GM18507 (cell line): ENCODE measurements around the gene CHST12.
"Not testable (repeated sequence)": the region's sequence is repeated elsewhere in the genome, so short reads cannot be mapped to it uniquely, and the experiment has no call there.

Source experiments
- DNase-seq: peaks from one replicate; pipeline ENCODE4 v3.0.0; 2011; ENCODE audit warnings: low read depth; ENCODE audit not compliant: insufficient read length; ENCODE audit errors: extremely low spot score
- FAIRE-seq: peaks from 2 replicates; lab custom pipeline; 2011; peaks lifted over from hg19 to GRCh38; lab: Jason Lieb, UNC

Gene CHST12

DNA sequence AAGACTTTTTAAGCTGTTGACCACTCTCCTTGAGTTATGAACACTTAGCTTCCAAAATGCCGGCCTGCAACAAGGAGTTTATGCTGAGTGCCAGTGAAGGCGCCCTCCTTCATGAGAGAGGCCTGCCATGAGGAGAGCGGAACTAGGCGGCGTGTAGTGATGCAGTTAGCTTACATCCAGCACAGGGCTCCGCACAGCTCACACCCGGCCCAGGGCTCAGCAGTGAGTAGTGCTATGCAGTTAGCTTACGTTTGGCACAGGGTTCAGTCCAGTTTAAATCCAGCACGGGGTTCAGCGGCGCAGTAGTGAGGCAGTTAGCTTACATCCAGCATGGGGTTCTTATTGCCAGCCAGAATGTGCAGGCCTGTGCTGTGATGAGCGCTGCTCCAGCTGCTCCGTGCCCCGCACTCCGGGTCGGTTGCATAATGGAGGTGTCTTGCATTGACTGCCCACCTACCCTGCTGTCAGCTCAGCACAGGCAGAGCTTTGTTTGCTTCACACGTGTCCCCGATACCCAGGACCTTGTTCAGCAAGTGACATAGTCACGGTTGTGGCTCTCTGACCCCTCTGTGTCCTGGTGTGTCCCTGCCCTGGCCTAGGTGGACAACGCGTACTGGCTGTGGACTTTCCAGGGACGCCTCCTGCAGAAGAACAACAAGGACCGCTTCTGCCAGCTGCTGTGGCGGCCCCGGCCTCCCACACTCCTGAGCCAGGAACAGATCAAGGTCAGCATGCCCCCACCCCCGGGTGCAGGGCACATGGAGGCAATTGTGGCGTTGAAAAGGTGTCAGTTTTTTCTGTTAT, 26.9 kb upstream of the CHST12 start:
- no peak for FAIRE-seq
- no peak for DNase-seq

DNA sequence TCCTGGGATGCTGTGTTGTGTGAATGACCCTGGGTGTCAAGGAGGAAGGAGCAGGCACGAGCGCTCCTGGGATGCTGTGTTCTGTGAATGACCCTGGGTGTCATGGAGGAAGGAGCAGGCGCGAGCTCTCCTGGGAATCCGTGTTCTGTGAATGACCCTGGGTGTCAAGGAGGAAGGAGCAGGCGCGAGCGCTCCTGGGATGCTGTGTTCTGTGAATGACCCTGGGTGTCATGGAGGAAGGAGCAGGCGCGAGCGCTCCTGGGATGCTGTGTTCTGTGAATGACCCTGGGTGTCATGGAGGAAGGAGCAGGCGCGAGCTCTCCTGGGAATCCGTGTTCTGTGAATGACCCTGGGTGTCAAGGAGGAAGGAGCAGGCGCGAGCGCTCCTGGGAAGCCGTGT, 25.9 kb upstream of the CHST12 start:
- FAIRE-seq, result not testable (repeated sequence)

DNA sequence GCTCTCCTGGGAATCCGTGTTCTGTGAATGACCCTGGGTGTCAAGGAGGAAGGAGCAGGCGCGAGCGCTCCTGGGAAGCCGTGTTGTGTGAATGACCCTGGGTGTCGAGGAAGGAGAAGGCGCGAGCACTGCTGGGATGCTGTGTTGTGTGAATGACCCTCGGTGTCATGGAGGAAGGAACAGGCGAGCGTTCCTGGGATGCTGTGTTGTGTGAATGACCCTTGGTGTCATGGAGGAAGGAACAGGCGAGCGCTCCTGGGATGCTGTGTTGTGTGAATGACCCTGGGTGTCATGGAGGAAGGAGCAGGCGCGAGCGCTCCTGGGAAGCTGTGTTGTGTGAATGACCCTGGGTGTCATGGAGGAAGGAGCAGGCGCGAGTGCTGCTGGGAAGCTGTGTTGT, 25.3 kb upstream of the CHST12 start:
- FAIRE-seq, DNase-seq: not testable (repeated sequence)

More for the DNA sequence above, 25.9 kb upstream of the CHST12 start:
- DNase-seq, result not testable (repeated sequence)

DNA sequence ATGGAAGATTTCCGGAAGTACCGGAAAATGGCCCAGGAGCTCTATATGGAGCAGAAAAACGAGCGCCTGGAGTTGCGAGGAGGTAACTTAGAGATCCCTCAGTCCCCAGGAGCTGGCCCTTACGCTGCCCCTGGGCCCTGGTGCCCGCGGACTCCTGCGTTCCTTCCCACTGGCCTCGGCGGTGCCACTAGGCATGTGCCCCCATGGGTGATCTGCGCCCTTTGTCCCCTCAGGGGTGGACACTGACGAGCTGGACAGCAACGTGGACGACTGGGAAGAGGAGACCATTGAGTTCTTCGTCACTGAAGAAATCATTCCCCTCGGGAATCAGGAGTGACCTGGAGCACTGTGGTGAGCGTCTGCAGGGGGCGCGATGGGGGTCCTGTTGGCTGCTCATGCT, 24.2 kb upstream of the CHST12 start:
- DNase-seq, result no peak
- no peak for FAIRE-seq

DNA sequence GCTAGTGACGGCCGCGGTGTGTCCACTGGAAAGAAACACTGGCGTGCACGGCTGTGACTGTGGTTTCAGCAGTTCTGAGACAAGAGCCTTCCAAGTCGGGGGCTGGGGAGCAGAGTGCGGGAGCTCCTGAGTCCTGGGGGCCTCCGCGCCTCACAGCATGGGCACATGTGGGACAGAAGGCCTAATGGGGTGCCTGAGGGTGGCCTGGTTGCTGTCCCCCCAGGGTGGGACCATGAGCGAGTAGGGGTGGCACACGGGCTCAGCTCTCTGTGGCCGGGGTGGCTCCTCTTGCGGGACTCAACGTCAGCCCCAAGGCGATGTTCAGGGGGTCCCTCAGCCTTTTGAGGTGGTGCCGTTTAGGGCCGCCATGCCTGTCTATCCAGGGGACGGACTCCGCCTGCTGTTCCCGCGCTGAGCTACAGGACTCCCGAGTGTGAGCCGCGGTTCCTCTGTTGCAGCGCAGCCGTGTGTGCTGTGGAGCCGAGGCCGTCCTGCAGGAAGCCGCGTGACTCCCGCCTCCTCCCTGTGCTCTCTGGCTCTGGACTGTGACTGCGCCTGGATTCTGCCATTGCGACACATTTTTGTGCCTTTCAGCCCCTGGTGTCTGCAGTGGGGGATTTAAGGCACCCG, 23.5 kb upstream of the CHST12 start:
- DNase-seq (no peak), FAIRE-seq (no peak)

DNA sequence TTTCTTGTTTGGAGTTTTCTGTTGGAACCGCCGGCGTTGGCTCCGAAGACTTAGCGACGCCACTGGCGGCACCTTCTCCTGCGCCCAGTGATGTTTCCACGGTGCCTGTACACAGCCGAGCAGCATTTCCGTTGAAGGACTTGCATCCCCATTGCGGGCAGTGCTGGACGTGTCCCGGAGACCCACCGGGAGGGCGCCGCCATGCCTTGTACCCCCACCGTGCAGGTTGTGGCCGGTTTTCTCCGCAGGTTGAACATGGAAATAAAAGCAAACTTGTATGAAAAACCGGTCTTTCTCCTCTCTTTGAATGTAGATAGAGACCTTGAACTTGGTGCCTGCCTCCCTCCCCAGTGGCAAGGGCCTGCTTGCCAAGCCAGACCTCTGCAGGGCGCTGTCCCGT, 22.9 kb upstream of the CHST12 start:
- DNase-seq (no peak), FAIRE-seq (no peak)

DNA sequence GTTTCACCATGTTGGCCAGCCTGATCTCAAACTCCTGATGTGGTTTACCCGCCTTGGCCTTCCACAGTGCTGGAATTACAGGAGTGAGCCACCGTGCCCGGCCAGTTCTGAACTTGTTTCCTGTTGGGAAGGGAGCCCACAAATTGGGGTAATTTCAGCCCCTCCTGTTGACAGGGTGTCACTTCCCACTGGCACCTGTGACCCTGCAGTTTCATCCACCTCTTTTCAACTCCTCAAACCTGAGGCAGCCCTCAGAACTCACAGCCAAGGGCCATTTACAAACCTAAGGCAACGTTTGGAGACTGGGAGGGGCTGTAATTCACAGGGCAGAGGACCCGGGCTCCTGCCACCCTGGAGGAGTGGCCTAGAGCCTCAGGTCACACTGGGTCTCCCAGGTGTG, 22.2 kb upstream of the CHST12 start:
- DNase-seq (no peak), FAIRE-seq (no peak)

DNA sequence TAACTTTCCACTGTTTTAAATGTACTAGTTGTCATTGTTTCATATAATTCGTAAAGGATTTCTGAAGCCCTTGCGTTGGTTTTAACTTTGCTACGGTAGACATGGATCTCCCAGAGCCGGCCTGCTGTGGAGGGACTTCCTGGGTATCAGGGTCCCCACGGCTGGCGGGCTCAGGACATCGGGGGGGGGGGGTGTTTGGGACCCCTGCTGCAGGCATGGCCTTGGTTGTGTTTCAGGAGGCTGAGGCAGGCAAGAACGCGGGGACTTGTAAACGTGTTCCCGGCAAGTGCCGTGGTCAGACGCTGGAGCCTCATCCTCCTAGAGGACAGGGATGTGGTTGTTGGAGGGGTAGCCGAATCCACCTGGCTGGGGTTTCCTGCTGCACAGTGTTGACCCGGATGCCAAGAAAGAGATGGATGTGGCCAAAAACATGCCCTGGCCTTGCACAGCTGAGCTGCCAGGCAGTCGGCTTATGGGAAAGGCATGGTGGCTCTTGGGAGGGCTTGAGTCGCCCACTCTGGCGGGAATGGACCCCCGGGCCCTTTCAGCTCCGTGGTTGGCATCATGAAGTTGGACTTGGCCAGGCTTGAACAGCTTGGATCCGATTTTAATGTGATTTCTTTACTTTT, 21.4 kb upstream of the CHST12 start:
- DNase-seq (no peak), FAIRE-seq (no peak)

DNA sequence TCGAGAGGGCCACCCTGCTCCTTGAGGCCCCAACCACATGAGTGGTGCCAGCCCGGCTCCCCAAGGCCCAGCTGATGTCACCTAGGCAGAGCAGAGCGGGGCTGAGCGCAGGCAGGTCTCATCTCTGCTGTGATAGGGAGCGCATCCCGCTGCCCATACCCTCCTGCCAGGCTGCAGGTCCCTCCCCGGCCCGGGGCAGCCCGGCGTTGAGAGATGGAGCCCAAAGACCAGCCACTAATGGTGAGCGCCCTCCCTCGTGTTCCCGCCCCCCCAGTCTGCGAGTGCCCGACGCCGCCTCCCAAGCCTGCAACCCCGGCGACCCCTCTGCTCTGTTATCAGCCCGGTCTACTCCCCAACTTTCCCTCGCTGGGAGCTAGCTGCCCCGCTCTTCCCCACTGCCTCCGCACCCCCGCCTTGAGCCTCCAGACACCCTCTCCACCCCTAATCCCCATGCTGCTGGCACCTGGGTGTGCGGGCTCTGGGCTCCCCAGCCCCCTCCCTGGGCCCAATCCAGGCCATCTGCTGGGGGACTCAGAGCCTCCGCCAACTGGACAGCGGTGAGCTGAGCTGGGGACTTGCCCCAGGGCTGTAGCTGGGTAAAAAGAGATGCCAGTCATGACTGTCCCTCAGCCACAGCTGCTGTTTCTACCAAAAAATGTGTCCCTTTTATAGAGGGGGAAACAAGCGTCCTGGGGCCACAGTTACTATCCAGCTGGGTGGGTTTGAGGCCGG, 19.7 kb upstream of the CHST12 start:
- DNase-seq (no peak), FAIRE-seq (no peak)

DNA sequence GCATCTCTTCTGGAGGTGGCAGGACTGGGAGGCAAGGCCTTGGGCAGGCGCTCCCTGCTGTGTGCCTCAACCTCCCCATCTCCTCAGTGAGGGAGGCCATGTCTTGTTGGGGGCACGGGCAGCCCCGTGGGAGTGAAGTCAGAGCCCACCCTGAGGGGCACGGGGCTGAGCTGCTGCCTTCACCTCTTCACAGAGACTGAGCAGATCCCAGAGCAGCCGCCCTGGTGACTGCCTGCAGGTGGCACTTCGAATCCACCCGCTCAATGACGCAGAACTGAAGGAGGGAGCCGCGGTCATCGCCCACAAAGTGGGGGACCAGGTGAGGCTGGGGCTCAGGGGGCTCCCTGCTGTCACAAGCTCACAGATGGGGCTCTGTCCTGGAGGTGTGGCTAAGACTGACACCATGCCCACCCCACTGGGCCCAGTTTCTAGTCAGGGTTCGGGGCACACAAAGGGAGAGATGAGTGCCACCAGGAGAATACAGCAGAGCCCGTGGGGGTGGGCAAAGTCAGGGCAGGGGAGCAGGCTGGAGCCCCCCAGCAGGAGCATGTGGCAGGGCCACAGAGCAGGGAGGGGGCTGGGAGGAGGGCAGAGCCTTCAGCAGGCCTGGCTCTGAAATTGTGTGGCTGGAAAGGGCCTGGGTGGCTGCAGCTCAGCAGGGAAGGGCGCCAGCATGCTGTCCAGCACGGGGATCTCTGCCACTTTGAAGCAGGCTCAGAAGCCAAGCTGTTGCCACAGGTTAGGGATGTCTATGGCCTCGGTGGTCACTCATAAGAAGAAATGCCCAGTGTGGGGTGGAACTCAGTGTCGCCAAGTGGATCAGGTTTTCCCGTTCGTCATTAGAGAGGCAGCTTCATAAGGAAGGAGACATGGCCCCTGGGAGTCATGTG, 18.8 kb upstream of the CHST12 start:
- DNase-seq (no peak), FAIRE-seq (no peak)

DNA sequence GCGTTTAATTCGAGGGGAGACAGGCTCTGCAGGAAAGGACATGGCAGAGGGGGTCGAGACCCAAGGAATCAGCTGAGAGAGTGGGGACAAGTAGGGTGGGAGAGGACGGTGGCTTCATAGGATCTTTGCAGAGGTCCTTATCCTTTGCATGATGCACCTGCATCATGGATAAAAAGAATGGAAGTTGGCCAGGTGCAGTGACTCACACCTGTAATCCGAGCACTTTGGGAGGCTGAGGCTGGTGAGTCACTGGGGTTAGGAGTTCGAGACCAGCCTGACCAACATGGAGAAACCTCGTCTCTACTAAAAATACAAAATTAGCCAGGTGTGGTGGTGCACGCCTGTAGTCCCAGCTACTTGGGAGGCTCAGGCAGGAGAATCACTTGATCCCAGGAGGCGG, 17.3 kb upstream of the CHST12 start:
- not testable (repeated sequence) for FAIRE-seq, DNase-seq

DNA sequence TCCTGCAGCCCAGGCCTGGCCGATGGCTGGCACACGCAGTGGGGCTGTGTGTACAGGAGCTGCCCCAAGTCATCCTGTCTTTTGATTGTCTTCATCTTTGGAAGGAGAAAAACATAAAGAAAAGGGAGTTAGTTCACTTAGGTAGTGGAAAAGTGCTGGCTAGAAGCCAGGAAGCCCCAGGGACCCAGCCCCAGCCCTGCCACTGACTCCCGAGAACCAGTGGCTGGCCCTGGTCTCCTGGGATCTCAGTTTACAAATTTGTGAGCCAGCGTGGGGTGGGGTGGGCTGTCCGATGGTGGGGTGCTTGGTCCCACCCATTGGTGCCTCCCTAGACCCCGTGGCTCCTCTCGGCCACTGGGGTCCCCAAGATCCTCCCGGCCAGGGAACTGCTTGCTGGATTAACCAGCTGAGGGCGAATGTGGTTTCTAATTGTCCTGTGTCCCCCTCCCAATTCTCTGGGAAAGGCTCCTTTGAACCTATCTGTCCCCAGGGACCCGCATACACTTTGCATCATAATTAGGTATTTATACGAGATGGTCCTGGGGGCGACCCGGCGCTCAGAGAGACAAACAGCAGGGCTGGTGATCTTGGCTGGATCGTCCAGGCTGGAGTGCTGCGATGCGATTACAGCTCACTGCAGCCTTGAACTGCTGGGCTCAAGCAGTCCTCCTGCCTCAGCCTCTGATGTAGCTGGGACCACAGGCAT, 16.3 kb upstream of the CHST12 start:
- no peak for DNase-seq
- no peak for FAIRE-seq

DNA sequence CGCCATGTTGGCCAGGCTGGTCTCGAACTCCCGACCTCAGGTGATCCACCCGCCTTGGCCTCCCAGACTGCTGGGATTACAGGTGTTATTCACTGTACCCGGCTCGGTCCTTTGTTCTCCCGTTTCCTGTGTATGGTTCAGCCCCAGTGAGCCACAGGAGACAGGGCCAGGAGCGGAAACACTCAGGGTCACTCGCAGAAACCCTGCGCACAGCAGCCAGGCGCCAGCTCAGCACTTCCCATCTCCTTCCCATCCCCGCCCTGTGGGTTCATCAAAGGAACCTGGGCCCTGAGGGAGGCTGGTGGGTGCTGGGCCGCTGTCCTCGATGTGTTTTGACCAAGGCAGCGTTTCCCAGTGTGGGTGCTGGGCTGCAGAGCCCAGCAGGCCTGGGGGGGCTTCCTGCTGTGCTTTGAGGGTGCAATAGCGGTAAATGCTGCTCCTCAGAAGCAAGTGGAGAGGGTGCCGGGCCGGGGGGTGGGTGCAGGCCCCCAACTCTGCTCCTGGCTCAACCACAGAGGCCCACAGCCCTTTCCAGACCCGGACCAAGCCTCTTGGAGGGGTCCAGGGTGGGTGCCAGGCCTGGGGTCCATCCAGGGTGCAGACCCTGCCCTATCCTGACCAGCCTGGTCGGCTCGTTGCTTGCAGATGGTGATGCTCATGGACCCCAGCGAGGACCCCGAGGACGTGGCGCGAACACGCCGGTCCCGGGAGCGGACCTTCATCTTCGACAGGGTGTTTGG, 15.3 kb upstream of the CHST12 start:
- FAIRE-seq (no peak), DNase-seq (no peak)

DNA sequence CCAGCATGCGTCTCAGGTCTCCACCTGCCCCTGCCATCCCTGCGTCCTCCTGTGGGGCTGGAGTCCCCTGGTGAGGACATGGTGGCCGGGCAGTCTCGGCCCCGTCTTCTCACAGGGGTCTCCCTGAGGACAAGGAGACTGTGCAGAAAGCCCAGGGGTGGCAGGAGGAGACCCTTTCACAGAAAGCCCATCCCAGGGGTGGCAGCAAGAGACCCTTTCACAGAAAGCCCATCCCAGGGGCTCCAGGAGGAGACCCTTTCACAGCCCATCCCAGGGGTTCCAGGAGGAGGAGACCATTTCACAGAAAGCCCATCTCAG, 14.8 kb upstream of the CHST12 start:
- no peak for DNase-seq
- FAIRE-seq, result no peak

DNA sequence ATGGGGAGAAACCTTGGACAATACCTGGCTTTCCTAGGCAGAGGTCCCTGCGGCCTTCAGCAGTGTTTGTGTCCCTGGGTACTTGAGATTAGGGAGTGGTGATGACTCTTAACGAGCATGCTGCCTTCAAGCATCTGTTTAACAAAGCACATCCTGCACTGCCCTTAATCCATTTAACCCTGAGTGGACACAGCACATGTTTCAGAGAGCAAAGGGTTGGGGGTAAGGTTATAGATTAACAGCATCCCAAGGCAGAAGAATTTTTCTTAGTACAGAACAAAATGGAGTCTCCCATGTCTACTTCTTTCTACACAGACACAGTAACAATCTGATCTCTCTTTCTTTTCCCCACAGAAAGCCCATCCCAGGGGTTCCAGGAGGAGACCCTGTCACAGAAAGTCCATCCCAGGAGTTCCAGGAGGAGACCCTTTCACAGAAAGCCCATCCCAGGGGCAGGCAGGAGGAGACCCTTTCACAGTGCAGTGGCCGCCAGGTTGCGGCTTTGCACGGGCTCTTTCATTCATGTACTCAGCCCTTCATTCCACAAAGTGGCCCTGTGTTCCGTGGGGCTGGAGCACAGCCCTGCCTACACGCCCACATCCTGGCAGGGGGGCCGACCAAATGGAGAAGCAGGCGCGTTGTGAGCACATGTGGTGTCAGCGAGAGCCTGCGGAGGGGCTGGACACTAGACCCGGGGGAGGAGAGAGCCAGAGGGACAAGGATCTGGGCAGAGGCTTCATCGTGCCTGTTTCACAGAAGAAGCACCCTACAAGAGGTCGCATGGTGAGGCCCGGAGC, 13.2 kb upstream of the CHST12 start:
- DNase-seq, FAIRE-seq: not testable (repeated sequence)

DNA sequence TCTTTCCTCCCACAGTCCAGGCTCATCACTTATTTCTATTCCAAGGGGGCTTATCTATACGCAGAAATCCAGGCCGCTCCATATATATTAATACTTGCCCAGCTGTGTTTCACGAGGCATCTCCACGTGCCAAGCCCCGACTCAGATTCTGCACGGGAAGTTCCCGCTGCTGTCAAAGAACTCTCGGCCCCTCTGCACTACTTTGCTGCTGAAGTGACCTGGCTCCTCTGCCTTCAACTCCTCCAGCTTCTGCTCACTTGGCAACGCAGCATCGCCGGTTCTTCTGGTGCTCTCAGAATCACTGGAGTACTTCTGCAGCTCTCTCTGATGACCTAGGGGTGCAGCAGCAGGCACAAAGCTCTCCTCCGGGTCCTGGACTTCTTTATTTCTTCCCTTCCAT, 9.7 kb upstream of the CHST12 start:
- no peak for FAIRE-seq
- DNase-seq, result no peak

DNA sequence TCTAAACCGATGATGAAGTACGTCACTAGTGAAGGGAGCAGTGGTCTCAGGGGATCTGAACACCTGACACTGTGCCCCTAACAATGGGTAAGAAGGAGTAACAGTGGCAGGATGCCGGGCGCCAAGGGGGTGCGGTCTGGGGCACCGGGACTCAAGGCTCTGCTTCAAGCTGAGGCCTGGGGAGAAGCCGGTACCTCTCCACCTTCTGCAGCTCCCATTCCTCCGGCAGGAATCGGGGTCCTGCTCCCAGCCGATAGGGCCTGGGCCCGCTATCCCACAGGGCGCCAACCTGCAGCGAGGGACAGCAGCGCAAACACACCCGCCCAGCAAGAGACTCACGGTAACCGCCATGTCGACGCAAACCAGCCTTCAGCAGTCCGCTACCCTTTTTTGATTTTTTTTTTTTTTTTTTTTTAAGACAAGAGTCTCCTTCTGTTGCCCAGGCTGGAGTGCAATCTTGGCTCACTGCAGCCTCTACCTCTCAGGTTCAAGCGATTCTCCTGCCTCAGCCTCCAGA, 8.8 kb upstream of the CHST12 start:
- no peak for FAIRE-seq
- DNase-seq, result no peak
